HCT116 (cell line): ENCODE measurements around the gene FPR3. TPM values are rescaled to one million over a fixed set of nuclear protein-coding genes. Genes with fewer than 3 reads are reported as not detected.

Experiments
- ATAC-seq: fragments of 200-7000 bp; cut with Tn5 transposase; 2 replicates; pipeline ENCODE4 v1.9.1; 2020; ENCODE audit warnings: mild to moderate bottlenecking, moderate library complexity
- BruUV-seq: library from RNA; stranded (reverse); fragments of 400-500 nt; replicated peaks from 2 replicates; lab custom pipeline; 2021; lab: Mats Ljungman, UMichigan
- CTCF ChIA-PET: fragments of 300-600 bp; sonication (Branson Sonifier 250); formaldehyde crosslinking; loops from one replicate; lab custom pipeline; 2021; ENCODE audit warnings: antibody characterized with exemption; lab: Charles Lee
- POLR2A ChIA-PET: fragments of 300-600, 350-600 bp; sonication (Branson Sonifier 250); formaldehyde crosslinking; loops from one replicate; lab custom pipeline; 2021; ENCODE audit warnings: antibody characterized with exemption; lab: Charles Lee
- RAD21 ChIA-PET, 2 experiments: fragments of 300-600 bp; sonication (Branson Sonifier 250); formaldehyde crosslinking; loops; one replicate each; lab custom pipeline; 2023; ENCODE audit warnings: low total read pairs in 2 of 2; ENCODE audit not compliant: uncharacterized antibody in 2 of 2, unreplicated experiment in 2 of 2, low non-redundant PET in 1 of 2; lab: Charles Lee
- DNase-seq: peaks from one replicate; pipeline ENCODE4 v3.0.0-alpha.2; 2010; ENCODE audit warnings: low read depth, low spot score
- H2AFZ ChIP-seq: fragments of 200-600 bp; shearing (Covaris generic), sonication (generic); 2 replicates; pipeline ENCODE4 v1.6.1; 2017; ENCODE audit warnings: low read depth, mixed run types, mixed read lengths, antibody characterized with exemption, low read length; ENCODE audit not compliant: poor library complexity, severe bottlenecking
- H3K27ac ChIP-seq: 2 replicates; pipeline ENCODE4 v1.5.1; 2012; ENCODE audit warnings: low read depth, low read length
- H3K27me3 ChIP-seq: fragments of 200-600 bp; sonication (generic); 2 replicates; pipeline ENCODE4 v1.6.1; 2016; ENCODE audit warnings: mixed run types, low read length, mixed read lengths; ENCODE audit not compliant: insufficient read depth
- H3K36me3 ChIP-seq, 2 experiments: fragments of 200-500 bp in 1 of 2; fragments of 200-600 bp in 1 of 2; sonication (Bioruptor generic) in 1 of 2; sonication (generic) in 1 of 2; 2 replicates each; pipeline versions ENCODE4 v1.5.1 to v1.6.1; 2014 to 2016; ENCODE audit warnings: low read length in 2 of 2, inconsistent platforms in 1 of 2, mixed read lengths in 1 of 2, mixed run types in 1 of 2; ENCODE audit not compliant: insufficient read depth in 2 of 2, control insufficient read depth in 1 of 2
- H3K4me1 ChIP-seq, 2 experiments: fragments of 200-600 bp in 1 of 2; sonication (generic) in 1 of 2; 2 replicates each; pipeline versions ENCODE4 v1.5.1 to v1.6.1; 2012 to 2017; ENCODE audit warnings: low read length in 2 of 2, inconsistent platforms in 1 of 2, mild to moderate bottlenecking in 1 of 2, mixed read lengths in 1 of 2, mixed run types in 1 of 2, moderate library complexity in 1 of 2; ENCODE audit not compliant: insufficient read depth in 2 of 2, control insufficient read depth in 1 of 2
- H3K4me2 ChIP-seq: fragments of 200-600 bp; sonication (generic); 2 replicates; pipeline ENCODE4 v1.6.1; 2017; ENCODE audit warnings: mixed run types, low read length, mixed read lengths
- H3K4me3 ChIP-seq, 2 experiments: fragments of 200-600 bp in 1 of 2; sonication (generic) in 1 of 2; replicated peaks in 1 of 2; 2 replicates each; pipeline ENCODE4 v1.5.1; 2011 to 2016; ENCODE audit warnings: low read length in 2 of 2, control low read depth in 1 of 2, low read depth in 1 of 2, mild to moderate bottlenecking in 1 of 2, mixed read lengths in 1 of 2, mixed run types in 1 of 2
- H3K79me2 ChIP-seq: fragments of 200-600 bp; sonication (generic); 2 replicates; pipeline ENCODE4 v1.6.1; 2017; ENCODE audit warnings: mild to moderate bottlenecking, mixed run types, low read length, moderate library complexity, mixed read lengths; ENCODE audit not compliant: insufficient read depth
- H3K9ac ChIP-seq: fragments of 200-600 bp; sonication (generic); 2 replicates; pipeline ENCODE4 v1.6.1; 2016; ENCODE audit warnings: low read length, mixed read lengths
- H3K9me2 ChIP-seq: fragments of 200-600 bp; sonication (generic), shearing (Covaris generic); 2 replicates; pipeline ENCODE4 v1.6.1; 2017; ENCODE audit warnings: mixed run types, mild to moderate bottlenecking, moderate library complexity; ENCODE audit not compliant: insufficient read depth
- H3K9me3 ChIP-seq, 2 experiments: fragments of 200-500 bp in 1 of 2; fragments of 200-600 bp in 1 of 2; sonication (Bioruptor generic) in 1 of 2; sonication (generic) in 1 of 2; 2 replicates each; pipeline ENCODE4 v1.6.1; 2014 to 2017; ENCODE audit warnings: low read length in 2 of 2, mixed read lengths in 2 of 2, inconsistent platforms in 1 of 2, low read depth in 1 of 2, mild to moderate bottlenecking in 1 of 2, mixed run types in 1 of 2, moderate library complexity in 1 of 2; ENCODE audit not compliant: control insufficient read depth in 1 of 2, insufficient read depth in 1 of 2
- H4K20me1 ChIP-seq: fragments of 200-600 bp; sonication (generic), shearing (Covaris generic); 2 replicates; pipeline ENCODE4 v1.6.1; 2017; ENCODE audit warnings: mixed run types, mild to moderate bottlenecking, moderate library complexity; ENCODE audit not compliant: insufficient read depth
- ATF3 ChIP-seq: IDR thresholded peaks from 2 replicates; pipeline ENCODE4 v1.6.1; 2012
- CBX3 ChIP-seq: IDR thresholded peaks from 2 replicates; pipeline ENCODE4 v1.6.1; 2012; ENCODE audit warnings: low read depth
- CEBPB ChIP-seq: IDR thresholded peaks from 2 replicates; pipeline ENCODE4 v1.6.1; 2012; ENCODE audit warnings: low read depth
- CTCF ChIP-seq, 3 experiments: fragments of 200-600 bp in 1 of 3; sonication (generic) in 1 of 3; IDR thresholded peaks in 2 of 3; conservative IDR thresholded peaks in 1 of 3; 2 replicates each; pipeline ENCODE4 v1.5.1; 2012 to 2017; ENCODE audit warnings: low read depth in 2 of 3, low read length in 2 of 3, antibody characterized with exemption in 1 of 3, borderline replicate concordance in 1 of 3, control low read depth in 1 of 3, mild to moderate bottlenecking in 1 of 3, mixed read lengths in 1 of 3, mixed run types in 1 of 3, moderate library complexity in 1 of 3; ENCODE audit not compliant: insufficient read depth in 1 of 3
- EGR1 ChIP-seq: IDR thresholded peaks from 2 replicates; pipeline ENCODE4 v1.6.1; 2012; ENCODE audit warnings: low read depth
- ELF1 ChIP-seq: IDR thresholded peaks from 2 replicates; pipeline ENCODE4 v1.6.1; 2012; ENCODE audit warnings: low read depth, borderline replicate concordance
- JUND ChIP-seq: IDR thresholded peaks from 2 replicates; pipeline ENCODE4 v1.6.1; 2012
- MAX ChIP-seq: IDR thresholded peaks from 2 replicates; pipeline ENCODE4 v1.6.1; 2012
- POLR2AphosphoS5 ChIP-seq: IDR thresholded peaks from 2 replicates; pipeline ENCODE4 v1.6.1; 2011; ENCODE audit warnings: mild to moderate bottlenecking, low read depth, low read length, moderate library complexity
- RAD21 ChIP-seq: IDR thresholded peaks from 2 replicates; pipeline ENCODE4 v1.6.1; 2012; ENCODE audit warnings: low read depth, mild to moderate bottlenecking
- SIN3A ChIP-seq: IDR thresholded peaks from 2 replicates; pipeline ENCODE4 v1.6.1; 2012; ENCODE audit warnings: low read depth
- SP1 ChIP-seq: IDR thresholded peaks from 2 replicates; pipeline ENCODE4 v1.6.1; 2012; ENCODE audit warnings: low read depth
- TCF7L2 ChIP-seq: IDR thresholded peaks from 2 replicates; pipeline ENCODE4 v1.7.0; 2011; ENCODE audit warnings: borderline replicate concordance, inconsistent platforms; ENCODE audit not compliant: insufficient read depth, insufficient read length; ENCODE audit errors: extremely low read depth
- ZBTB33 ChIP-seq: IDR thresholded peaks from 2 replicates; pipeline ENCODE4 v1.6.1; 2011; ENCODE audit warnings: mild to moderate bottlenecking, low read length, moderate library complexity; ENCODE audit not compliant: insufficient replicate concordance; ENCODE audit errors: extremely low read depth
- ZFX ChIP-seq: fragments of 450-650 bp; IDR thresholded peaks from 2 replicates; pipeline ENCODE4 v1.6.1; 2017
- ZNF274 ChIP-seq: fragments of 200-500 bp; sonication (Bioruptor generic); IDR thresholded peaks from 2 replicates; pipeline ENCODE4 v1.6.1; 2014; ENCODE audit warnings: mild to moderate bottlenecking, low read depth, low read length, inconsistent platforms
- intact Hi-C: fragments of 100-400 bp; cut with micrococcal nuclease; formaldehyde crosslinking; loops from 2 replicates; pipeline ENCODE4 v1.10.0; 2022
- total RNA-seq: library from RNA; stranded (reverse); gene quantifications from one replicate; pipeline ENCODE4 v1.2.1, GENCODE V29; 2021; ENCODE audit not compliant: unreplicated experiment

The FPR3 gene
- total RNA-seq, 1 experiment from 2014 or later: not detected

- Histone ChIP-seq H3K4me1 (no peaks in the 10 kb centered on the region), H3K4me3 (no peak overlapping the region), H3K9ac (no peak overlapping the region), H3K79me2 (no peaks in the 10 kb centered on the region), H3K27ac (no peak overlapping the region), H3K9me3 (0 out of 4 replicates have a peak, but pooled peaks cover 0 to 6% of the 10 kb centered on the region in 2 experiments), H4K20me1 (no peaks in the 10 kb centered on the region), H3K27me3 (no peaks in the 10 kb centered on the region), H3K9me2 (no peaks in the 10 kb centered on the region; the same call in 1 of the 2 replicates), H3K4me2 (no peak overlapping the region), H2AFZ (no peak overlapping the region), H3K36me3 (no peaks in the 10 kb centered on the region; a peak in 1 of 4 replicates)
- RAD21 ChIA-PET: no interaction called here
- POLR2A ChIA-PET: no interaction called here
- no peak for TF ChIP-seq RAD21
- ATAC-seq (no peak), DNase-seq (no peak)
- intact Hi-C loops: no loop called here
- CTCF ChIA-PET: no interaction called here
- no TSS peak for BruUV-seq
Observed at GRCh38 chr19:51830274-51830673, 35.3 kb downstream of the FPR3 start.

- ChIA-PET CTCF (no interaction called here), RAD21 (no interaction called here), POLR2A (no interaction called here)
- H3K4me2 ChIP-seq: no peak overlapping the region
- H3K27ac ChIP-seq: no peak overlapping the region
- no peaks in the 10 kb centered on the region for H3K79me2 ChIP-seq
- no peaks in the 10 kb centered on the region for H3K4me1 ChIP-seq
- no peaks in the 10 kb centered on the region for H4K20me1 ChIP-seq
- H3K36me3 ChIP-seq: no peaks in the 10 kb centered on the region; a peak in 1 of 4 replicates
- DNase-seq (no peak), ATAC-seq (no peak)
- H3K9me3 ChIP-seq: peaks cover 4 to 16% of the 10 kb centered on the region in 2 experiments; a peak in 3 of 4 replicates
- H3K9me2 ChIP-seq: no peaks in the 10 kb centered on the region
- TF ChIP-seq ZNF274 (no peak), POLR2AphosphoS5 (no peak), CTCF (IDR thresholded peaks at IDR 0.05 in 2 of 3, conservative IDR thresholded peaks at IDR 0.05 in 1 of 3; ENCODE audit: borderline replicate concordance in 1 of 3, insufficient read depth in 1 of 3, low read depth in 2 of 3, low read length in 2 of 3) (no peak), MAX (no peak), CBX3 (no peak), JUND (no peak), CEBPB (no peak), SP1 (no peak), ELF1 (no peak), ZFX (no peak), SIN3A (no peak), ATF3 (no peak), EGR1 (no peak), TCF7L2 (no peak), ZBTB33 (no peak)
- no peak overlapping the region for H3K4me3 ChIP-seq
- no peak overlapping the region for H3K9ac ChIP-seq
- H2AFZ ChIP-seq: no peak overlapping the region
- no peaks in the 10 kb centered on the region for H3K27me3 ChIP-seq
- intact Hi-C loops: no loop called here
- BruUV-seq: no TSS peak
Observed at GRCh38 chr19:51837145-51837544, 42.2 kb downstream of the FPR3 start.
